Adrenal gland (tissue), 5 donors: Measurements from ENCODE around the gene MYL1.

Experiments used
- CTCF ChIP-seq, 6 experiments: fragments of 450-650 bp in 4 of 6; fragments of 200-600 bp in 2 of 6; sonication (generic) in 1 of 6; IDR thresholded peaks; 1 replicate in 5 of 6; 2 replicates in 1 of 6; pipeline versions ENCODE4 v1.5.1 to v1.8.0; 2016 to 2021; ENCODE audit warnings: antibody characterized with exemption in 6 of 6, mild to moderate bottlenecking in 2 of 6, moderate library complexity in 1 of 6
- POLR2A ChIP-seq, 2 donors: fragments of 450-650 bp; IDR thresholded peaks; one replicate each; pipeline ENCODE4 v1.6.1; 2017; ENCODE audit warnings: antibody characterized with exemption in 2 of 2, mild to moderate bottlenecking in 2 of 2, moderate library complexity in 1 of 2
- donor health status: DM: no; HTN: no; CAD: no.

GRCh38 chr2:210323003-210323402, 8.0 kb upstream of the MYL1 start:
- TF ChIP-seq POLR2A (IDR thresholded peaks at IDR 0.05): no peak
- no peak for TF ChIP-seq CTCF (IDR thresholded peaks at IDR 0.05)
